IPS-15b (cell line): ENCODE results near the gene ANXA2.

Source experiments
- H3K27me3 ChIP-seq: one replicate; pipeline ENCODE4 v1.6.1; 2013; ENCODE audit warnings: low read length; ENCODE audit not compliant: control insufficient read depth, insufficient read depth
- H3K36me3 ChIP-seq: one replicate; pipeline ENCODE4 v1.6.1; 2013; ENCODE audit warnings: low read length; ENCODE audit not compliant: control insufficient read depth, insufficient read depth
- H3K4me1 ChIP-seq: one replicate; pipeline ENCODE4 v1.6.1; 2013; ENCODE audit warnings: mild to moderate bottlenecking, low read length; ENCODE audit not compliant: control insufficient read depth, insufficient read depth
- H3K4me3 ChIP-seq: one replicate; pipeline ENCODE4 v1.5.1; 2013; ENCODE audit warnings: low read depth, low read length
- H3K9ac ChIP-seq: one replicate; pipeline ENCODE4 v1.6.1; 2013; ENCODE audit warnings: low read depth, mild to moderate bottlenecking, low read length
- H3K9me3 ChIP-seq: one replicate; pipeline ENCODE4 v1.6.1; 2013; ENCODE audit warnings: mild to moderate bottlenecking, low read length; ENCODE audit not compliant: control insufficient read depth, insufficient read depth

The ANXA2 gene

DNA sequence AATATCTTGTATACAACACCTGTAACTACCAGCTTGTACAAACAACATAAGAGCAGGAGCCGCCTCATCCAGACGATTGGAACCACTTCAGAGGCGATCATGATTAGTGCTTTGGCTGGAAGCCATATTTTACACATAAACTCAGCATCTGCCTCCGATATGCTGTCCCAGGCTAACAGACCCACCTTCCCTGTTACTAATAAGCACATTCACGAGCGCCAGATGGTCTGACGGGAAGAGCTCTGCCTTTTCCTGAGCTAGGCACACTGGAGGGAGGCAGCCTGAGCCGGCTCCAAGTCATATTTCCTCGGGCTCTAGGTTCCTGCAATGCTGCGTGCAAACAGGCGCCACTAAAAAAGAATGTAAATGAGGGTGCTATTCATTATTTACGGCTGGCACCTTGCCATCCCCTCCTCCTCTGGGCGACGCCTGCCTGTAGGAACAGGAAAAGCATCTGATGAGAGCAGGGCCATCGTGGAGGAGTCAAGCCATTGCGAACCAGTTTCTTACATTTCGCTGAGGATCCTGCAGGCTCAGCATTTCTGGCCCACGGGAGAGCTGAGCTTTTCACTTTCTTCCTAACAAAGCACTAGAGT is 98.2 kb downstream of the ANXA2 start:
- no peak overlapping the region for H3K4me3 ChIP-seq
- no peak overlapping the region for H3K9ac ChIP-seq
- no peaks in the 10 kb centered on the region for H3K9me3 ChIP-seq
- no peaks in the 10 kb centered on the region for H3K27me3 ChIP-seq
- no peaks in the 10 kb centered on the region for H3K4me1 ChIP-seq
- peaks cover 3% of the 10 kb centered on the region for H3K36me3 ChIP-seq
